Measurements from ENCODE around the gene DYSF. TPM values are rescaled to one million over a fixed set of nuclear protein-coding genes. Genes with fewer than 3 reads are reported as not detected.

DYSF gene
- total RNA-seq, 4 donors from 2014 or later, result 4.2 to 26.6 (median 16.2) TPM

GRCh38 chr2:71581026-71581425 lies 127.7 kb downstream of the DYSF start:
- no peak for TF ChIP-seq CTCF (IDR thresholded peaks at IDR 0.05; ENCODE audit: low read depth)

GRCh38 chr2:71583876-71584275 lies 130.5 kb downstream of the DYSF start:
- TF ChIP-seq CTCF (IDR thresholded peaks at IDR 0.05; ENCODE audit: low read depth), result no peak

GRCh38 chr2:71586471-71586870 lies 133.1 kb downstream of the DYSF start:
- TF ChIP-seq CTCF (IDR thresholded peaks at IDR 0.05; ENCODE audit: low read depth), result no peak

GRCh38 chr2:71587509-71588073 lies 134.2 kb downstream of the DYSF start:
- TF ChIP-seq CTCF (IDR thresholded peaks at IDR 0.05; ENCODE audit: low read depth), result no peak

GRCh38 chr2:71588497-71589170 lies 135.3 kb downstream of the DYSF start:
- no peak for TF ChIP-seq CTCF (IDR thresholded peaks at IDR 0.05; ENCODE audit: low read depth)

- no peak for TF ChIP-seq CTCF (IDR thresholded peaks at IDR 0.05; ENCODE audit: low read depth)
Observed at GRCh38 chr2:71589763-71590162, 136.4 kb downstream of the DYSF start.

- no peak for TF ChIP-seq CTCF (IDR thresholded peaks at IDR 0.05; ENCODE audit: low read depth)
Observed at GRCh38 chr2:71591044-71591443, 137.7 kb downstream of the DYSF start.

All from subcutaneous adipose tissue (tissue), 4 donors.